T-helper 17 cell (primary cell): ENCODE results near the gene ITGAD. TPM values are rescaled to one million over a fixed set of nuclear protein-coding genes. Genes with fewer than 3 reads are reported as not detected.
"Not testable (repeated sequence)": the region's sequence is repeated elsewhere in the genome, so short reads cannot be mapped to it uniquely, and the experiment has no call there.

Source experiments
- ATAC-seq: fragments of 150-1000 bp; cut with Tn5 transposase; 2 replicates; pipeline ENCODE4 v1.10.0; 2021; ENCODE audit warnings: mild to moderate bottlenecking, moderate library complexity
- DNase-seq, 3 donors: peaks; one replicate each; pipeline versions ENCODE4 v3.0.0 to v3.0.0-alpha.2; 2020 to 2021
- H3K9me3 ChIP-seq: one replicate; pipeline ENCODE4 v1.7.0; 2013; ENCODE audit warnings: low read length, mild to moderate bottlenecking; ENCODE audit not compliant: control insufficient read depth, poor library complexity, severe bottlenecking
- H3K27ac Mint-ChIP-seq: one replicate; pipeline ENCODE4 v1.8.0; 2022; ENCODE audit warnings: mild to moderate bottlenecking, moderate library complexity, mixed read lengths
- H3K27me3 Mint-ChIP-seq: one replicate; pipeline ENCODE4 v1.8.0; 2022; ENCODE audit warnings: mixed read lengths
- H3K36me3 Mint-ChIP-seq: one replicate; pipeline ENCODE4 v1.8.0; 2022; ENCODE audit warnings: low read depth, mixed read lengths
- H3K4me1 Mint-ChIP-seq: one replicate; pipeline ENCODE4 v1.8.0; 2022; ENCODE audit warnings: mild to moderate bottlenecking, mixed read lengths
- H3K4me3 Mint-ChIP-seq: one replicate; pipeline ENCODE4 v1.8.0; 2022; ENCODE audit warnings: mild to moderate bottlenecking, moderate library complexity, mixed read lengths
- total RNA-seq, 4 donors: library from RNA in 2 of 4; stranded (reverse) in 2 of 4; gene quantifications; one replicate each; pipeline ENCODE4 v1.2.3 and lab custom pipeline; 2022 to 2026

Gene ITGAD
- total RNA-seq, 2 donors from 2014 or later, result not detected

DNA sequence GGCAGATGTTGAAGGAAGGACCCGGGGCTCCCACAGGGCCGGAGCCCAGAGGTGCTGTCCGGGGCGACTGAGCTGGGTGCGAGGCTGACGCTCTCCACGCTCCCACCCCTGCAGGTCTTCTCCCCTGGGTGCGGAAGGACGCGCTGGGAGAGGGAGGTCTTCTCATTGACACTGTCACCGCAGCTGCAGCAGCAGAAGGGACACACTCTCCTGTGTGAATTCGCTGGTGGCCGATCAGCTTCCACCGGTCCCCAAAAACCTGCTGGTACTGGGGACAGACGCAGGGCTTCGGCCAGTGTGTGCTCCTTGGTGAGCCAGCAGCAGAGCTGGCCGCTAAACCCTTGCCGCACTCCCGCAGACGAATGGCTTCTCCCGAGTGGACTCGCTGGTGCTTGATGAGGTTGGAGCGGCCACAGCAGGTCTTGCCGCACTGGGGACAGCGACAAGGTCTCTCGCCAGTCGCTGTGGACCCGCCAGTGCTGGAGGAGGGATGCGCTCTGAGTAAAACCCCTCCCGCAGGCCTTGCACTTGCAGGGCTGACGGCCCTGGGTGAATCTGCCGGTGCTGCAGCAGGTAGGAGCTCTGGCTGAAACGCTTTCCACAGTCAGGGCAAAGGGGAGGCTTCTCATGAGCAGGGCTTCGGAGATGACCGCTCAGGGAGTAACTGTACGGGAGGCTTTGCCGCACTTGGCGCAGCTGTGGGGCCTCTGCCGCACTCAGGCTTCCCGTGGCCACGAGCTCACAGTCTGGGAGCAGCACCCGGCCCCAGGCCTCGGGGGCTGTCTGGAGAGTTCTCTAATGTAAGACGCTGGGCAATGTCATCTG is 43.3 kb downstream of the ITGAD start:
- no peak for ATAC-seq
- no peak overlapping the region for H3K27ac Mint-ChIP-seq
- H3K4me1 Mint-ChIP-seq, result peaks cover 4% of the 10 kb centered on the region
- H3K27me3 Mint-ChIP-seq, result no peaks in the 10 kb centered on the region
- no peak for DNase-seq
- H3K4me3 Mint-ChIP-seq, result no peak overlapping the region
- no peaks in the 10 kb centered on the region for H3K36me3 Mint-ChIP-seq
- no peaks in the 10 kb centered on the region for H3K9me3 ChIP-seq

DNA sequence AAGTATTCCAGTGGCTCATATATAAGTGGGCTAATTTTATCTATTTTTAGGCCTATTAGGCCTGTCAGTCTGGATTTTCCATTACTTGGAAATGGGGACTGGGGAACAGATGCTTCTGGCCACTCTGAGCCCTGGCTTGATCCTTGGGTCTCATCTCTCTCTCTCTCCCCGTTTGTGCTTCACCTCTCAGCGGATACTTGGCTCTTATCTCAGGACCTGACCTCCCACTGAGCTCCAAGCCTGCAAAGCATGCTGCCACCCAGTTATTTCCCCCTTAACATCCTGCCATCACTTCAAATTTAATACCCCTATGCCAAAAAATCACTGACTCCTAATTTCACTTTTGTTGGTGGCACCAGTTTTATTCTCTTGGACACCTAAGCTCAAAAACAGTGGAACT is 45.3 kb downstream of the ITGAD start:
- DNase-seq, result no peak
- ATAC-seq, result no peak
- Mint-ChIP-seq H3K4me3 (no peak overlapping the region), H3K36me3 (no peaks in the 10 kb centered on the region), H3K27me3 (no peaks in the 10 kb centered on the region), H3K4me1 (peaks cover 10% of the 10 kb centered on the region), H3K27ac (no peak overlapping the region)
- no peaks in the 10 kb centered on the region for H3K9me3 ChIP-seq

DNA sequence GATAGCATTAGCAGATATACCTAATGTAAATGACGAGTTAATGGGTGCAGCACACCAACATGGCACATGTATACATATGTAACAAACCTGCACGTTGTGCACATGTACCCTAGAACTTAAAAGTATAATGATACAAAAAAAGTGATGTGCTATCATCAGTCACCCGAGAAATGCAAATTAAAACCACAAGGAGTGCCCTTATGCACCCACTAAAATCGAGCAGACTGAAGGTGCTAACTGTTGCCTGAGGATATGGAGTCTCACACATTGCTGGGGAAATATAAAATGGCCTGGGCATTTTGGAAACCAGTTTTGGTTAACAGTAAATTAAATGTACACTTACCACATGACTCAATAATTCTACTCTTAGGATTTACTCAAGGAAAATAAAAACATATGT is 45.9 kb downstream of the ITGAD start:
- DNase-seq, H3K27me3 Mint-ChIP-seq, H3K27ac Mint-ChIP-seq, ATAC-seq, H3K36me3 Mint-ChIP-seq, H3K9me3 ChIP-seq, H3K4me3 Mint-ChIP-seq: not testable (repeated sequence)
- H3K4me1 Mint-ChIP-seq, result peaks cover 10% of the 10 kb centered on the region

DNA sequence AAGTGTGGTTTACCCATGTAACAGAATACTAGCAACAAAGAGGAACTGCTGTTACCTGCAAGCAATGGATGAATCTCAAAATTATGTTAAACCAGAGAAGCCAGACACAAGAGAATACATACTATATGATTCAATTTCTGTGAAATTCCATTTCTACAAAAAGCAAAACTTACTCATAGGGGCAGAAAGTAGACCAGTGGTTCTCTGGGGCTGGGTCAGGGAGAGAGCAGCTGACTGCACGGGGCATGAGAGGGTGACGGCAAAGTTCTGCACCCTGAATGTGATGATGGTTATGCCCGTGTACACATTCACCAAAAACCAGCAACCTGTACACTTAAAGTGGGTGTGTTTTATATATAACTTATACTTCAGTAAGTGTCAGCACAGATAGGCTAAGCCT is 46.4 kb downstream of the ITGAD start:
- DNase-seq, result no peak
- Mint-ChIP-seq H3K27ac (no peak overlapping the region), H3K27me3 (no peaks in the 10 kb centered on the region), H3K4me1 (peaks cover 10% of the 10 kb centered on the region), H3K36me3 (no peaks in the 10 kb centered on the region), H3K4me3 (no peak overlapping the region)
- H3K9me3 ChIP-seq, result no peaks in the 10 kb centered on the region
- no peak for ATAC-seq

DNA sequence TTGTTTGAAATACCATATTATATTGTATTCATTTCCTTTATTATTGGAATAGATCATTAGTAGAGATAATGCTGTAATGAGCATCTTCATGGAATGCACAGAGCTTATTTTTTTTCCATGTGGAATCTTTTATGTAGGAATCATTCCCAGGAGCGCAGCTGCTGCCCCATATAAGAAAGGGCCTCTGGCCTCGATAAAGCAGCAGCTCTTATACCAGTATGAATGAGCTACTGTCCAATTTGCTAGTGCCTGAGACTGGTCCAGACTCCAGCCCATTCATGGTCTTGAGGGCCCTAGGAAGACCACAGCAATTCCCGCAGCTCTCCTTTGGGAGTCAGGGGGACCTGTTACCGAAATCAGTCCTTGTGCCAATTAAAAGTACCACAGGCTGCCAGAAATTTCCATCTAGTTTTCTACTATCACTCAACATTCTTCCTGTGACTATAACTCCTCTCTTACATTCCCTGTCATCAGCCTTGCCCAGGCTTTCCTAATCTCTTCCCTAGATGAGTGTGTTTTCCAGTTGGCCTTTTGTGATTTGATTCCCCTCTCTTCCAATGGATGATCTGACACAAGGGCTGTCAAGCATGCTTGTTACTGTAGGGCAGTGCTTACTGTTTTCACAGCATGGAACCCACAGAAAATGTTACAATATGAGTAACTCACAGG is 47.5 kb downstream of the ITGAD start:
- Mint-ChIP-seq H3K4me1 (peaks cover 10% of the 10 kb centered on the region), H3K36me3 (no peaks in the 10 kb centered on the region), H3K4me3 (no peak overlapping the region), H3K27ac (no peak overlapping the region), H3K27me3 (no peaks in the 10 kb centered on the region)
- DNase-seq (no peak), ATAC-seq (no peak)
- no peaks in the 10 kb centered on the region for H3K9me3 ChIP-seq

DNA sequence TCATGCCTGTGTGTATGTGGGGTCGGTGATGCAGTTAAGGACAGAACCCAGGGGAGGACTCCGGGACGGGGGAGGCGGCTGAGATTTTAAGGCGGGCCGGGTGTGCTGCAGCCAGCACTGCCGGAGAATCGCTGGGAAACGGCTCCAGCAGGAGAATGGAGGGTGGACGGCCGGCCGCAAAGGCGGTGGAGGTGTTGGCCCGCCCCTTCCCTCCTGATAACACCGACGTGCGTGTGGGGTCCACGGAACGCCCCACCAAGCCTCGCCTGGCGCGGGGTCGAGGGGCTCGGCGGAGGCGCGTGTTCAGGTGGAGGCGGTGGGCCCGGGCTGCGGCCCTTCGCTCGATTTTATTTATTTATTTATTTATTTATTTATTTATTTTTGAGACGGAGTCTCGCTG is 48.8 kb downstream of the ITGAD start:
- no peaks in the 10 kb centered on the region for H3K27me3 Mint-ChIP-seq
- H3K36me3 Mint-ChIP-seq, result no peaks in the 10 kb centered on the region
- DNase-seq, result no peak
- no peaks in the 10 kb centered on the region for H3K9me3 ChIP-seq
- no peak for ATAC-seq
- H3K27ac Mint-ChIP-seq, result no peak overlapping the region
- H3K4me3 Mint-ChIP-seq, result peak overlapping the region; percentile 85
- H3K4me1 Mint-ChIP-seq, result peaks cover 12% of the 10 kb centered on the region

DNA sequence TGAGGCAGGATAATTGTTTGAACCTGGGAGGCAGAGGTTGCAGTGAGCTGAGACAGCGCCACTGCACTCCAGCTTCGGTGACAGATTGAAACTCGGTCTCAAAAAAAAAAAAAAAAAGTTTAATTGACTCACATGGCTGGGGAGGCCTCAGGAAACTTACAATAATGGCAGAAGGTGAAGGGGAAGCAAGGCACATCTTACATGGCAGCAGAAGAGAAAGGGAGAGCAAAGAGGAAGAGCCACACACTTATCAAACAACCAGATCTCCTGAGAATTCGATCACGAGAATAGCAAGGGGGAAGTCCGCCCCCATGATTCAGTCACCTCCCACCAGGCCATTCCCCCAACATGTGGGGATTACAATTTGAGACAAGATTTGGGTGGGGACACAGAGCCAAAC is 52.8 kb downstream of the ITGAD start:
- H3K4me3 Mint-ChIP-seq, H3K4me1 Mint-ChIP-seq, H3K27ac Mint-ChIP-seq, H3K36me3 Mint-ChIP-seq, DNase-seq, H3K27me3 Mint-ChIP-seq, ATAC-seq, H3K9me3 ChIP-seq: not testable (repeated sequence)

DNA sequence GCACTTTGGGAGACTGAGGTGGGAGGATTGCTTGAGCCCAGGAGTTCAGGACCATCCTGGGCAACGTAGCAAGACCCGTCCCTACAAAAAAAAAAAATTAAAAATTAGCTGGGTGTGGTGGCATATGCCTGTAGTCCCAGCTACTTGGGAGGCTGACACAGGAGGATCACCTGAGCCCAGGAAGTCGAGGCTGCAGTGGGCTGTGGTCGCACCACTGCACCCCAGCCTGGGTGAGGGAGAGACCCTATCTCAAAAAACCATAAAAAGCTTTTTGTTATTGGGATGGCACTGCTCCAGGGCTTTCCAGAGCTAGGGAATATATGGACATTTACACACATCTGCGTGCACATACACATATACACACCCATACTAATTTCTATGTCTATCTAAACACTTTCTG is 58.1 kb downstream of the ITGAD start:
- H3K9me3 ChIP-seq, result no peaks in the 10 kb centered on the region
- H3K36me3 Mint-ChIP-seq, result no peaks in the 10 kb centered on the region
- H3K4me1 Mint-ChIP-seq, result peaks cover 23% of the 10 kb centered on the region
- H3K4me3 Mint-ChIP-seq, result no peak overlapping the region
- H3K27ac Mint-ChIP-seq, result peak overlapping the region; percentile 47
- ATAC-seq, result no peak
- no peak for DNase-seq
- no peaks in the 10 kb centered on the region for H3K27me3 Mint-ChIP-seq

DNA sequence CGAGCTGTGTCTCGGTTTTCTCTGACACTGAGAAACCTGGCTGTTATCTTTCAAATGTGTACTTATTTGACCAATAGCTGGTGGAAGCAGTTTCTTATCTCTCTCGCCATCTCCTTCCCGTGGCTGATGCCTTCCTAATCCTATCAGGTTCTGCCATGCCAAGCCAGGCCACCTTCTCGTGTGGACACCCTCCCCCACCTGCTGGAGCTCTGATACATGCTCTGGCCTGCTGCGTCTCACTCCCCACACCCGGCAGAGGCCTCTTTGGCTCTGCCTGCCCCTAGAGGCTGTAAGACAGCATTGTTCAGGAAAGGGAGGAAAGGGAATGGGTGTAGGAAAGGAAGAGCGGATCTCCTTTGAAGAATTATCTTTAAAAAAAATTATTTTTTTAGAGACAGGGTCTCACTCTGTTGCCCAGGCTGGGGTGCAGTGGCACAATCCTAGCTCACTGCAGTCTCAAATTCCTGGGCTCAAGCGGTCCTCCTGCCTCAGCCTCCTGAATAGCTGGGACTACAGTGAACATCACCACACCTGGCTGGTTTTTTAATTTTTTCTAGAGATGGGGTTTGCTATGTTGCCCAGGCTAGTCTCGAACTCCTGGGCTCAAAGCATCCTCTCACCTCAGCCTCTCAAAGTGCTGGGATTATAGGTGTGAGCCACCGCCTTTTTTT is 58.7 kb downstream of the ITGAD start:
- H3K9me3 ChIP-seq, result no peaks in the 10 kb centered on the region
- H3K27me3 Mint-ChIP-seq, result no peaks in the 10 kb centered on the region
- H3K36me3 Mint-ChIP-seq, result no peaks in the 10 kb centered on the region
- no peak overlapping the region for H3K4me3 Mint-ChIP-seq
- ATAC-seq (peak; percentile 36), DNase-seq (no peak)
- H3K4me1 Mint-ChIP-seq, result peaks cover 23% of the 10 kb centered on the region
- H3K27ac Mint-ChIP-seq, result no peak overlapping the region

DNA sequence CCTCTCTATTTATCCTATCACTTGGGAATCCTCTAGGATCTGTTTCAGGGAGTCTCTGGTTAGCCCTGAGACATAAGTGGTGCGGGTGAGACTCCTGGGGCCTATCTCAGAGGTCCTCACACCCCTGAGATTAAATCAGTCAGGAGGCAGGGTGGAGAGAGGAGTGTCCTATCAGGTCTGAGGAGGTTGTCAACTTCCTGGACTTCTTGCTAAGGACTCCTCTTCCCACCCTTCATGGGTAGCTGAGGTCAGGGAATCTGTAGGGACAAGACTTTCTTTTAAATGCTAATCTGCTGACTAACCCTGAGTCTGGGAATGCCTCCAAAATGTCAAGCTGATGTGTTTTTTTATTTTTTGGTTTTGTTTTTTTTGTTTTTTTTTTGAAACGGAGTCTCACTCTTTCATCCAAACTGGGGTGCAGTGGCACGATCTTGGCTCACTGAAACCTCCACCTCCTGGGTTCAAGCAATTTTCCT is 59.5 kb downstream of the ITGAD start:
- Mint-ChIP-seq H3K27me3 (no peaks in the 10 kb centered on the region), H3K4me1 (peaks cover 23% of the 10 kb centered on the region), H3K27ac (no peak overlapping the region)

DNA sequence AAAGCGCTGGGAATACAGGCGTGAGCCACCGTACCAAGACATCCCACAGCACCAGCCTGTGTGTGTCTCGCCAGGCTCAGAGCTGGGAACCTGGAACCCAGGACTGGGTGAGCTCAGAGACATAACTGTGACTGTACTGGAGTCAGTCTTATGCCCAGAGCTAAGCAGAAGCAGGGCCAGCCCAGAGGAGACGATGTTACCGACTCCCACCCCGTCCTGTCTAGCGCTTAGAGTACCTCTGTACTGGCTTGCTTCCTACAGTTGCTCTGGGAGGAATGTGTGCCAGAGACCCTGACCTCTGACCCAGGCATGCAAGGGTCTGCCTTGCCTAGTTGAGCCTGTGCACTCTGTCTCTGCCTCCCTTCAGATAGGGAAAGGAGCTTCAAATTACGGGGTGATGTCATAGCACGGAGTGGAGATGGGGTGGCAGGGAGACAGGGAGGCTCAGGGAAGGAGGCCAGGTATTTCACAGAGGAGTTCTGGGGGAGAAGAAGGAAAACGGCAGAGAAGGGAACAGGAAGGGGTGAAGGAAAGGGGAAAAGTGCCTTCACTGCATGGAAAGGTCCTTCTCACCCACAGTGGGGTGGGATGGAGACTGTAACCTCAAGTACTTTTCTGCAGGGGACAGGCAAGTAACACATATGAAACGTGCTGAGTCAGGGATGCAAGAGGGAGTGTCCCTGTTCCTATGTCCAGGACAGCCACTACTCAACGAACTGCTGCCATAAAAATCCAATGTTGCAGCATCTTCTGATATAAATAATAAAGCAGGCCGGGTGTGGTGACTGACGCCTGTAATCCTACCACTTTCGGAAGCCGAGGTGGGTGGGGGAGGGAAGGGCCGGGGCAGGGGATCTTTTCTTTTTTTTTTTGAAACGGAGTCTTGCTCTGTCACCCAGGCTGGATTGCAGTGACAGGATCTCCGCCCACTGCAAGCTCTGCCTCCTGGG is 60.4 kb downstream of the ITGAD start:
- Mint-ChIP-seq H3K27ac (peak overlapping the region; percentile 49), H3K4me3 (no peak overlapping the region), H3K4me1 (peaks cover 30% of the 10 kb centered on the region), H3K36me3 (no peaks in the 10 kb centered on the region), H3K27me3 (no peaks in the 10 kb centered on the region)
- no peak for DNase-seq
- ATAC-seq, result no peak
- no peaks in the 10 kb centered on the region for H3K9me3 ChIP-seq

More for the DNA sequence above, 59.5 kb downstream of the ITGAD start:
- ATAC-seq, result no peak
- no peaks in the 10 kb centered on the region for H3K9me3 ChIP-seq
- Mint-ChIP-seq H3K4me3 (no peak overlapping the region), H3K36me3 (no peaks in the 10 kb centered on the region)
- no peak for DNase-seq

DNA sequence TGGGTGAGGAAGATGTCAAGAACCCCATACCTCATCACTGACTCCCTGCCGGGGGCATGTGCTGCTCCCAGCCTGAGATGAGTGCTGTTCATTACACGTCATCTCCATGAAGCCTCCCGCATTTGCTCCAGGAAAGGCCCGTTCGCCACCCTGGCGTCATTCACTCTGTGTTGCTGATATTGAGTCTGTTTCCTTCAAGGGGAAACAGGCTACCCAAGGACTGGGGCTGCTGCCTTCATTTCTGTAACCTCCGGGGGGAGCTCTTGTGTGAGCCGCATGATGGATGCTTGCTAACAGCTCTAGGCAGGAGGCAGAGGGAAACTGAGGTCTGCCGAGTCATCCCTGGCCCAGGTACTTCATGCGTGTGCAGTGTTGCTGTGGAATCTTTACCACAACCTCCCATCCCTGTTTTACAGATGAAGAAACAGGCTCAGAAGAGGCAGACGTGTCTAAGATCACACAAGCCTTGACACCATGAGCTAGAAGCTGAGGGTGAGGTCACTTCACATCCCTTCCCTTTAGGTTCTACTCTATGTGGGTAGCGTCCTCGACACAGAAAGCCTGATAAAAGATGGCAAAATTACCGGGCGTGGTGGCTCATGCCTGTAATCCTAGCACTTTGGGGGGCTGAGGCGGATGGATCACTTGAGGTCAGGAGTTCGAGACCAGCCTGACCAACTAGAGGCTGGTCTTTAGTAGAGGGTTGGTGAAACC is 62.6 kb downstream of the ITGAD start:
- Mint-ChIP-seq H3K4me3 (peak overlapping the region; percentile 7), H3K4me1 (peaks cover 38% of the 10 kb centered on the region), H3K27me3 (no peaks in the 10 kb centered on the region), H3K27ac (peak overlapping the region; percentile 16), H3K36me3 (no peaks in the 10 kb centered on the region)
- DNase-seq, result no peak
- no peaks in the 10 kb centered on the region for H3K9me3 ChIP-seq
- no peak for ATAC-seq
